Lung (tissue), 12 donors: ENCODE data around the gene C16orf90. TPM values are rescaled to one million over a fixed set of nuclear protein-coding genes. Genes with fewer than 3 reads are reported as not detected.
"Not testable (repeated sequence)": the region's sequence is repeated elsewhere in the genome, so short reads cannot be mapped to it uniquely, and the experiment has no call there.

Source experiments
- ATAC-seq: fragments of 200-7000 bp; cut with Tn5 transposase; one replicate; pipeline ENCODE4 v1.9.1; 2020; ENCODE audit warnings: moderate number of reproducible peaks; ENCODE audit not compliant: insufficient read depth, low FRiP score
- DNase-seq, 3 donors: peaks; one replicate each; pipeline ENCODE4 v3.0.0-alpha.2; 2013 to 2017
- H3K27ac ChIP-seq, 2 donors: one replicate each; pipeline ENCODE4 v1.5.1; 2013; ENCODE audit warnings: mild to moderate bottlenecking in 2 of 2, moderate library complexity in 2 of 2, control low read depth in 1 of 2, inconsistent platforms in 1 of 2, low read depth in 1 of 2, low read length in 1 of 2
- H3K27me3 ChIP-seq, 3 donors: one replicate each; pipeline ENCODE4 v1.5.1; 2013; ENCODE audit warnings: low read length in 2 of 3; ENCODE audit not compliant: control insufficient read depth in 3 of 3, insufficient read depth in 3 of 3
- H3K36me3 ChIP-seq, 4 donors: one replicate each; pipeline ENCODE4 v1.5.1; 2013; ENCODE audit warnings: low read length in 4 of 4, mild to moderate bottlenecking in 1 of 4, moderate library complexity in 1 of 4; ENCODE audit not compliant: control insufficient read depth in 4 of 4, insufficient read depth in 4 of 4
- H3K4me1 ChIP-seq, 5 donors: one replicate each; pipeline ENCODE4 v1.5.1; 2013; ENCODE audit warnings: low read length in 5 of 5, mild to moderate bottlenecking in 2 of 5, moderate library complexity in 1 of 5; ENCODE audit not compliant: control insufficient read depth in 5 of 5, insufficient read depth in 5 of 5
- H3K4me3 ChIP-seq: one replicate; pipeline ENCODE4 v1.5.1; 2013; ENCODE audit warnings: mild to moderate bottlenecking, control low read depth, moderate library complexity
- H3K9ac ChIP-seq, 2 donors: one replicate each; pipeline ENCODE4 v1.5.1; 2013; ENCODE audit warnings: low read length in 2 of 2, control low read depth in 1 of 2; ENCODE audit not compliant: insufficient read depth in 1 of 2
- H3K9me3 ChIP-seq, 4 donors: one replicate each; pipeline ENCODE4 v1.5.1; 2013; ENCODE audit warnings: low read length in 3 of 4, mild to moderate bottlenecking in 1 of 4, moderate library complexity in 1 of 4; ENCODE audit not compliant: control insufficient read depth in 4 of 4, insufficient read depth in 3 of 4
- whole genome bisulfite sequencing, 2 donors: extraction: QIAGEN DNeasy Blood & Tissue Kit; methylation state at CpG; one replicate each; pipeline ENCODE4 v1.1.7; 2013; 5-methylcytosine and 5-hydroxymethylcytosine counted together
- polyA plus RNA-seq, 2 donors: library from polyadenylated mRNA; stranded (reverse); fragments of 200-250 nt; gene quantifications; one replicate each; pipeline ENCODE4 v1.2.1, GENCODE V29; 2013
- total RNA-seq, 2 donors: library from RNA; depleted of rRNA in 1 of 2; stranded (reverse); fragments of >200 nt in 1 of 2; gene quantifications; one replicate each; pipeline ENCODE4 v1.2.1, GENCODE V29; 2014 to 2021
- TF ChIP-seq, protein P1 (sequence below): IDR thresholded peaks from 2 replicates; pipeline ENCODE4 v1.5.1; 2012; ENCODE audit warnings: mild to moderate bottlenecking; ENCODE audit errors: control extremely low read depth, extremely low read depth
- donor health status: control.
- donor health status: control.
- donor health status: Bipolar disorder and iron deficiency.
- donor health status: healthy.
- donor health status: DM: yes; HTN: yes; CAD: no.

C16orf90 gene
- total and polyA plus RNA-seq, 4 donors = not detected

DNA sequence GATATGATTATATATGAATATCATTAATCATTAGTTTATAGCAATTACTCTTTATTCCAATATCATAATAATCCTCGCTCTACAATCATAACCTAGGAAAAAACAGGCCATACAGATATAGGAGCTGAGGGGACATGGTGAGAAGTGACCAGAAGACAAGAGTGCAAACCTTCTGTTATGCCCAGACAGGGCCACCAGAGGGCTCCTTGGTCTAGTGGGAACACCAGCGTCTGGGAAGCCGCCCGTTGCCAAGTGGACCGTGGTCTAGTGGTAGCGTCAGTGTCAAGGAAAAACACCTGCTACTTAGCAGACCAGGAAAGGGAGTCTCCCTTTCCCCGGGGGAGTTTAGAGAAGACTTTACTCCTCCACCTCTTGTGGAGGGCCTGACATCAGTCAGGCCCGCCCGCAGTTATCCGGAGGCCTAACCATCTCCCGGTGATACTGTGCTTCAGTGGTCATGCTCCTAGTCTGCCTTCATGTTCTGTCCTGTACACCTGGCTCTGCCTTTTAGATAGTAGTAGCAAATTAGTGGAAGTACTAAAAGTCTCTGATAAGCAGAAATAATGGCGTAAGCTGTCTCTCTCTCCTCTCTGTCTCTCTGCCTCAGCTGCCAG is 32.0 kb upstream of the C16orf90 start:
- ATAC-seq, H3K9ac ChIP-seq, H3K9me3 ChIP-seq, H3K27ac ChIP-seq, H3K4me1 ChIP-seq, H3K27me3 ChIP-seq, H3K4me3 ChIP-seq: not testable (repeated sequence)
- TF ChIP-seq, protein P1, sequence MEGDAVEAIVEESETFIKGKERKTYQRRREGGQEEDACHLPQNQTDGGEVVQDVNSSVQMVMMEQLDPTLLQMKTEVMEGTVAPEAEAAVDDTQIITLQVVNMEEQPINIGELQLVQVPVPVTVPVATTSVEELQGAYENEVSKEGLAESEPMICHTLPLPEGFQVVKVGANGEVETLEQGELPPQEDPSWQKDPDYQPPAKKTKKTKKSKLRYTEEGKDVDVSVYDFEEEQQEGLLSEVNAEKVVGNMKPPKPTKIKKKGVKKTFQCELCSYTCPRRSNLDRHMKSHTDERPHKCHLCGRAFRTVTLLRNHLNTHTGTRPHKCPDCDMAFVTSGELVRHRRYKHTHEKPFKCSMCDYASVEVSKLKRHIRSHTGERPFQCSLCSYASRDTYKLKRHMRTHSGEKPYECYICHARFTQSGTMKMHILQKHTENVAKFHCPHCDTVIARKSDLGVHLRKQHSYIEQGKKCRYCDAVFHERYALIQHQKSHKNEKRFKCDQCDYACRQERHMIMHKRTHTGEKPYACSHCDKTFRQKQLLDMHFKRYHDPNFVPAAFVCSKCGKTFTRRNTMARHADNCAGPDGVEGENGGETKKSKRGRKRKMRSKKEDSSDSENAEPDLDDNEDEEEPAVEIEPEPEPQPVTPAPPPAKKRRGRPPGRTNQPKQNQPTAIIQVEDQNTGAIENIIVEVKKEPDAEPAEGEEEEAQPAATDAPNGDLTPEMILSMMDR = peak; percentile 44
- WGBS, 2 donors = 55 to 74% methylated on average over 12 of the region's 12 CpGs
- peaks cover 13 to 49% (median 33%) of the 10 kb centered on the region in 4 donors for H3K36me3 ChIP-seq
- DNase-seq = peak in 1 of 3 donors; percentile 22

DNA sequence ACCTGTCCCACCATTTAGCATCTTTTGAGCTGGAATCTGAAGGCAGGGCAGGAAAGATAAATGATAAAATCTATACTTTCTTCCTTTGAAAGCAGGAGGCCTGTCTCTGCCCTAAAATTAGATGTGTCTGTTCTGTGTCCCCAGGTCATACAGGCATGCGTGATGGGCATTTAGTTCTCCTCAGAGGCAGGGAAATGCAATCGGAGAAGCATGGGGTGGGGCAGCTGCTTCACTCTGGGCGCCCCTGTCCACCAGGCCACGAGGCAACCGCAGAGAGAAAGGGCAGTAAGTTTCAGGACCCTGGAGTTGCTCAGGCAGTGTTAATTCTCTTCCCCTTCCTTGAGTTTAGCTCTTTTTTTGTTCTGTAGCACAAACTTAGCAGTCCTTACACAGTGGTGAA is 30.7 kb upstream of the C16orf90 start:
- no peak for DNase-seq
- no peaks in the 10 kb centered on the region for H3K27me3 ChIP-seq
- H3K36me3 ChIP-seq = peaks cover 12 to 47% (median 34%) of the 10 kb centered on the region in 4 donors
- no peak overlapping the region for H3K9ac ChIP-seq
- H3K4me3 ChIP-seq = no peak overlapping the region
- no peak for ATAC-seq
- TF ChIP-seq, protein P1 = no peak
- no peak overlapping the region for H3K27ac ChIP-seq
- H3K9me3 ChIP-seq = no peaks in the 10 kb centered on the region
- H3K4me1 ChIP-seq = peaks cover 0 to 1% (median 0%) of the 10 kb centered on the region in 5 donors
- 95 to 98% methylated on average over 5 of the region's 5 CpGs for WGBS, 2 donors

DNA sequence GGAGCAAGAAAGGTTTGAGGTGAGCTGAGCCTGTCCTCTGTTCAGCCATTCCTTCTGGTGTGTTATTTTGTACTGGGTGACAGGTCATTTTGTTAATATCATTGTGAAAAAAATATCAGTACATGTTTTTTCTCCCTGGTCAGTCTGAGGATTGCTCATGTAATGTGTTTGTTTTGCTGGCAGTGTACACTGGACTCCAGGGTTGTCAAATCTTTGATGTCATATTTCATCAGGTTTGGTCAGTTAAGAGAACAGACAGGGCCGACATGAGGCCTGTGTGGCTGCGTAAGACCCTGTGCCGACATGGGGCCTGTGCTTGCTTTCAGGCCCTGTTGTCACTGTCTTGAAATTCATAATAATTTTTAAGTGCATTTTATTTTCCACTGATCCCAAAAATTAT is 28.0 kb upstream of the C16orf90 start:
- DNase-seq (no peak), ATAC-seq (no peak)
- Histone ChIP-seq H3K9ac (no peak overlapping the region), H3K4me3 (no peak overlapping the region), H3K36me3 (peaks cover 12 to 51% (median 41%) of the 10 kb centered on the region in 4 donors), H3K27me3 (no peaks in the 10 kb centered on the region), H3K27ac (no peak overlapping the region), H3K9me3 (no peaks in the 10 kb centered on the region), H3K4me1 (peaks cover 0 to 1% (median 0%) of the 10 kb centered on the region in 5 donors)
- TF ChIP-seq, protein P1 = no peak
- 99% methylated on average over 3 of the region's 3 CpGs for WGBS, 2 donors

DNA sequence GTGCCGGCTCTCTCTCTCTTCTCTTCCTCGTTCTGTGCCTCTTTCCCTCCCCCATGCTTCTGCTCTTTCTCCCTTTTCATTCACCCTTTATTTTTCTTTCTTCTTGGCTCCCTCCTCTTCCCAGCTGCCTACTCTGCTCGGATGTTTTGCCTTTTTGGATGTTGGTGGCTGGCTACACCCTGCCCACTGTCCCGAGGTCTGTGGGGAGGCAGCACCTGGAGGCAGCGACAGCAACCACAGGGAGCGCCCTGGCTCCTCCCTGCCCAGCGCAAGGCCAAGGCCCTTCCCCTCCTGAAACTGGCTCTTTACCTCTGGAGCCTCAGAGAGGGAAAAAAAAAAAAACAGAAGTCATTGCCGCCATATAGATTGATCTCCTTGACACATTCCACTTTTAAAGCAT is 25.6 kb upstream of the C16orf90 start:
- Histone ChIP-seq H3K36me3 (peaks cover 17 to 48% (median 44%) of the 10 kb centered on the region in 4 donors), H3K27me3 (no peaks in the 10 kb centered on the region), H3K4me1 (no peaks in the 10 kb centered on the region), H3K9ac (no peak overlapping the region), H3K9me3 (no peaks in the 10 kb centered on the region), H3K27ac (no peak overlapping the region), H3K4me3 (no peak overlapping the region)
- ATAC-seq (no peak), DNase-seq (no peak)
- WGBS, 2 donors = 85 to 87% methylated on average over 8 of the region's 8 CpGs
- TF ChIP-seq, protein P1 = no peak
